ENCODE measurements around the gene COMTD1.

DNA sequence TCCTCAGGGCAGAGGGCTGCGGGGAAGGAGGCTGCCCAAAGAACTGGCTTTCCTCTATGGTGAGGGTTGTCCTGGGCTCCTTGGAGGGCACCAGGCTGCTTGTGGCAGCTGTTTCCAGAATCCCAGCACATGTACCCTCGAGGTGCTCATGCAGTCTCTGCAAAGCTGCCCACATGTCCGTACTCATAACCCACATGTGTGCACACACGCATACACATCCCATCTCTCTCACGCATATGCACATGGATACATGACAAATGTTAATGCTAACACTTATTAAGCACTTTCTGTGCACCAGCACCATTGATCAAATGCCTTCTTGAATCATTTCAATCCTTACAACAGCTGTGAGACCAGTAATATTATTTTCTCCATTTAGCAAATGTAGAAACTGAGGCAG lies 36.3 kb upstream of the COMTD1 start:
- TF ChIP-seq GABPA (IDR thresholded peaks at IDR 0.05; ENCODE audit: low read depth) (no peak), POLR2AphosphoS5 (IDR thresholded peaks at IDR 0.05; ENCODE audit: low read depth) (no peak)
- TF ChIP-seq, protein P1, sequence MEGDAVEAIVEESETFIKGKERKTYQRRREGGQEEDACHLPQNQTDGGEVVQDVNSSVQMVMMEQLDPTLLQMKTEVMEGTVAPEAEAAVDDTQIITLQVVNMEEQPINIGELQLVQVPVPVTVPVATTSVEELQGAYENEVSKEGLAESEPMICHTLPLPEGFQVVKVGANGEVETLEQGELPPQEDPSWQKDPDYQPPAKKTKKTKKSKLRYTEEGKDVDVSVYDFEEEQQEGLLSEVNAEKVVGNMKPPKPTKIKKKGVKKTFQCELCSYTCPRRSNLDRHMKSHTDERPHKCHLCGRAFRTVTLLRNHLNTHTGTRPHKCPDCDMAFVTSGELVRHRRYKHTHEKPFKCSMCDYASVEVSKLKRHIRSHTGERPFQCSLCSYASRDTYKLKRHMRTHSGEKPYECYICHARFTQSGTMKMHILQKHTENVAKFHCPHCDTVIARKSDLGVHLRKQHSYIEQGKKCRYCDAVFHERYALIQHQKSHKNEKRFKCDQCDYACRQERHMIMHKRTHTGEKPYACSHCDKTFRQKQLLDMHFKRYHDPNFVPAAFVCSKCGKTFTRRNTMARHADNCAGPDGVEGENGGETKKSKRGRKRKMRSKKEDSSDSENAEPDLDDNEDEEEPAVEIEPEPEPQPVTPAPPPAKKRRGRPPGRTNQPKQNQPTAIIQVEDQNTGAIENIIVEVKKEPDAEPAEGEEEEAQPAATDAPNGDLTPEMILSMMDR (IDR thresholded peaks at IDR 0.05; ENCODE audit: insufficient read depth, low read length): no peak

All from HL-60 (cell line).